Measurements from ENCODE around the gene LAMA4.

The LAMA4 gene

GRCh38 chr6:112216662-112217551, 37.5 kb downstream of the LAMA4 start:
- no peak overlapping the region for H3K9ac ChIP-seq
- TF ChIP-seq Cebpa-rat (IDR thresholded peaks at IDR 0.05) = no peak
- no peak overlapping the region for H3K27ac ChIP-seq
- H4K20me1 ChIP-seq = no peaks in the 10 kb centered on the region
- H3K4me3 ChIP-seq = no peak overlapping the region
- H3K4me1 ChIP-seq = no peaks in the 10 kb centered on the region; the same call in 1 of the 2 replicates
- H3K9me3 ChIP-seq = no peaks in the 10 kb centered on the region
- H3K36me3 ChIP-seq = no peaks in the 10 kb centered on the region
- H3K4me2 ChIP-seq = no peak overlapping the region
- no peaks in the 10 kb centered on the region for H3K27me3 ChIP-seq

GRCh38 chr6:112215488-112216284, 38.7 kb downstream of the LAMA4 start:
- Histone ChIP-seq H3K4me1 (no peaks in the 10 kb centered on the region; the same call in 1 of the 2 replicates), H3K9ac (no peak overlapping the region), H3K36me3 (no peaks in the 10 kb centered on the region), H4K20me1 (no peaks in the 10 kb centered on the region), H3K9me3 (no peaks in the 10 kb centered on the region), H3K4me2 (0 out of 2 replicates have a peak overlapping the region, but pooled peaks have one; percentile 6), H3K27me3 (no peaks in the 10 kb centered on the region), H3K27ac (no peak overlapping the region), H3K4me3 (no peak overlapping the region)
- no peak for TF ChIP-seq Cebpa-rat (IDR thresholded peaks at IDR 0.05)

DNA sequence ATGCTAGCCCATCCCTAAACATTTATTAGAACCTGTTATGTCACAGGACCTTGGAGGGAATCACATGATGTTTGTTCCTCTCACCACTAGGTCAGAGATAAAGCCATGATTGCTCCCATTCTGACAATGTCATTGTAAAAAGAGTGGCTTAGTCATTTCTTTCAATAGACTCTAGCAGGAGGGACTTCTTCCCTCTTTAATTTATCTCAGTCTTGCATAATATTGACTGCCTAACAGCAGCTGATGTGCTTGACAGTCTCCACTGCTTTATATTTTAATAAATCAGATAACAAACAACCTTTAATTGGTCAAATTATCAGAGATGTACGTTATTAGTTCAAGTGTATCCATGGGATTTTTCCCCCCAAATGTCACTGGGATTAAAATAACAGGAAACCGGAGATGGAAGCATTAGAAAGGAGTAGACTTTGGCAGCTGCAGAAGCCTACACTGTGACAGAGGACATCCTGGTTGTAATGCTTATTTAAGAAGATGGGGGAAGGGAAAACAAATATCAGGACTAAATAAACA, 39.6 kb downstream of the LAMA4 start:
- H3K27ac ChIP-seq = no peak overlapping the region
- no peak overlapping the region for H3K4me3 ChIP-seq
- no peaks in the 10 kb centered on the region for H4K20me1 ChIP-seq
- no peak overlapping the region for H3K4me2 ChIP-seq
- no peaks in the 10 kb centered on the region; the same call in 1 of the 2 replicates for H3K4me1 ChIP-seq
- no peaks in the 10 kb centered on the region for H3K36me3 ChIP-seq
- H3K27me3 ChIP-seq = no peaks in the 10 kb centered on the region
- no peak for TF ChIP-seq Cebpa-rat (IDR thresholded peaks at IDR 0.05)
- H3K9ac ChIP-seq = no peak overlapping the region
- 0 out of 2 replicates have a peak, but pooled peaks cover 3% of the 10 kb centered on the region for H3K9me3 ChIP-seq

DNA sequence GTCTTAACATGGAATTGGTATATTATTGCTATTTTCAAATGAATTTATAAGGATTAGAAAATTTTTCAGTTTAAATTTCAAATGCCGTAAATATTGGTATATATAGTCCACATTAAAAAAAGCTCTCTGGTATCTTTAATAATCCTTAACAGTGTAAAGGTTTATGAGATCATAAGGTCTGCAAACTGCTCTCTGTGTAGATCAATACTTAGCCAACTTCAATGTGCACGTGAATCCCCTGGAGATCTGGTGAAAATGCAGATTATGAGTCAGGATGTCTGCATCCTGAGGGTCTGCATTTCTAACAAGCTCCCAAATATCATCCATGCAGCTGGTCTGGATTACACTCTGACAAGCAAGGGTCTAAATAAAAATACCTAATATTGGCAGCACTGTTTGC, 43.5 kb downstream of the LAMA4 start:
- Histone ChIP-seq H3K27ac (no peak overlapping the region), H3K27me3 (no peaks in the 10 kb centered on the region), H3K4me2 (no peak overlapping the region), H3K4me1 (no peaks in the 10 kb centered on the region; the same call in 1 of the 2 replicates), H3K36me3 (no peaks in the 10 kb centered on the region), H3K4me3 (no peak overlapping the region), H3K9me3 (0 out of 2 replicates have a peak, but pooled peaks cover 3% of the 10 kb centered on the region), H4K20me1 (no peaks in the 10 kb centered on the region), H3K9ac (no peak overlapping the region)
- TF ChIP-seq Cebpa-rat (IDR thresholded peaks at IDR 0.05) = no peak

DNA sequence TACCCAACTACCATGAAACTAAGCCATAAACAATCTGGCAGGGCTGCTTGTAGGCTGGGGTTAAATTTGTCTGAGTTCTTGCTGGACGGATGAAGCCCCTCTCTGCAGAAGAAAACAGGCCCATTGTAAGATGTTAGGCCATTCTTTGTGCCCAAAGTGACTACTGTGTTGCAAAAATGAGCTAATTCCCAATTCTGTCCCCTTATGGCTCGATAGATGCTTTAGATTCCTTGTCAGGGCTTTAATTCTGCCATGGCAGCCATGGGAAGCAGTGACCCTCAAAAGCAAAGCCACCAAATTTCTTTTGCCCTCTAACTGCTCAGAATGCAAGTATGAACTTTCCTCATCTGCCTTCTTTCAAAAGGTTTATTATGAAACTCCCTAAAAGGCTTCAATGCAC, 45.2 kb downstream of the LAMA4 start:
- no peak for TF ChIP-seq Cebpa-rat (IDR thresholded peaks at IDR 0.05)
- H3K4me3 ChIP-seq = no peak overlapping the region
- H3K4me1 ChIP-seq = no peaks in the 10 kb centered on the region

GRCh38 chr6:112207776-112208175, 46.6 kb downstream of the LAMA4 start:
- Histone ChIP-seq H3K27me3 (no peaks in the 10 kb centered on the region), H3K4me2 (no peak overlapping the region), H3K9ac (no peak overlapping the region), H3K36me3 (no peaks in the 10 kb centered on the region), H3K27ac (no peak overlapping the region), H3K4me1 (no peaks in the 10 kb centered on the region), H3K9me3 (0 out of 2 replicates have a peak, but pooled peaks cover 3% of the 10 kb centered on the region), H4K20me1 (no peaks in the 10 kb centered on the region), H3K4me3 (no peak overlapping the region)
- no peak for TF ChIP-seq Cebpa-rat (IDR thresholded peaks at IDR 0.05)

More for the DNA sequence above, 45.2 kb downstream of the LAMA4 start:
- Histone ChIP-seq H3K4me2 (no peak overlapping the region), H3K36me3 (no peaks in the 10 kb centered on the region), H3K27ac (no peak overlapping the region), H3K27me3 (no peaks in the 10 kb centered on the region), H4K20me1 (no peaks in the 10 kb centered on the region), H3K9me3 (0 out of 2 replicates have a peak, but pooled peaks cover 3% of the 10 kb centered on the region), H3K9ac (no peak overlapping the region)

DNA sequence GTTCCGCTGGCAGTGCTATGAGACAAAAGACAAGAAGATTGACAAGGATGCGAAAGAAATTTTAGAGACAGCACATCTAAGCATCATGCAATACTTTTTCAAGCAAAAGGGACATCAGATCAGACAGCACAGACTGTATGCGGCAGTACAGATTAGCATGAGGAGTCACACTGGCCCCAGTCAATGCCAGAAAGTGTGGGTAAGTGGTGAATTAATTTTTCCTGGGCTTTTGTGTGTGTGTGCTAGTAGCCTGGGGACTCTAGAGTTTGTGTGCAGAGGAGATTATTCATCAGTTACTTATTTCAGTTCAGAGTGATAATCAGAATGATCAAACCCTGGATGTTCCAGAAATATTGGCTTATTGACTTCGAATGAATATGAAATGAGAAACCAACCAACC, 47.2 kb downstream of the LAMA4 start:
- Histone ChIP-seq H3K4me3 (no peak overlapping the region), H3K27ac (no peak overlapping the region), H3K36me3 (no peaks in the 10 kb centered on the region), H3K27me3 (no peaks in the 10 kb centered on the region), H3K4me2 (no peak overlapping the region), H3K4me1 (no peaks in the 10 kb centered on the region), H3K9ac (no peak overlapping the region), H4K20me1 (no peaks in the 10 kb centered on the region), H3K9me3 (0 out of 2 replicates have a peak, but pooled peaks cover 3% of the 10 kb centered on the region)
- no peak for TF ChIP-seq Cebpa-rat (IDR thresholded peaks at IDR 0.05)

DNA sequence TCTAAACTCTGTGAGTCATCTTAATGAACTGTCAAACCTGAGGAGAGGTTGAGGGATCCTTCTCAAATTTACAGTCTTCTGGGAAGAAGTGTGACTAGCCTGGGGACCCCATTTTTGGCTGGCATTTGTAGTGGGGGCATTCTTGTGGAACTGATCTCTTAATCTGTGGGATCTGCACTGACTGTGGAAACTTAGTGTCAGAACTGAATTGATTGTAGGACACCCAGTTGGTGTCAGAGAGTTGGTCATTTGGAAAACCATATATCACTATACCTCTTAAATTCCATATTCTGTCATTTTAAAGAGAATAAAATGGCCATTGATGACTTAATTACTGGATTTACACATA, 48.3 kb downstream of the LAMA4 start:
- Histone ChIP-seq H3K4me2 (no peak overlapping the region), H3K27me3 (no peaks in the 10 kb centered on the region), H3K4me1 (no peaks in the 10 kb centered on the region), H3K9me3 (0 out of 2 replicates have a peak, but pooled peaks cover 3% of the 10 kb centered on the region), H3K9ac (no peak overlapping the region), H3K4me3 (no peak overlapping the region), H3K36me3 (no peaks in the 10 kb centered on the region), H3K27ac (no peak overlapping the region), H4K20me1 (no peaks in the 10 kb centered on the region)
- no peak for TF ChIP-seq Cebpa-rat (IDR thresholded peaks at IDR 0.05)

DNA sequence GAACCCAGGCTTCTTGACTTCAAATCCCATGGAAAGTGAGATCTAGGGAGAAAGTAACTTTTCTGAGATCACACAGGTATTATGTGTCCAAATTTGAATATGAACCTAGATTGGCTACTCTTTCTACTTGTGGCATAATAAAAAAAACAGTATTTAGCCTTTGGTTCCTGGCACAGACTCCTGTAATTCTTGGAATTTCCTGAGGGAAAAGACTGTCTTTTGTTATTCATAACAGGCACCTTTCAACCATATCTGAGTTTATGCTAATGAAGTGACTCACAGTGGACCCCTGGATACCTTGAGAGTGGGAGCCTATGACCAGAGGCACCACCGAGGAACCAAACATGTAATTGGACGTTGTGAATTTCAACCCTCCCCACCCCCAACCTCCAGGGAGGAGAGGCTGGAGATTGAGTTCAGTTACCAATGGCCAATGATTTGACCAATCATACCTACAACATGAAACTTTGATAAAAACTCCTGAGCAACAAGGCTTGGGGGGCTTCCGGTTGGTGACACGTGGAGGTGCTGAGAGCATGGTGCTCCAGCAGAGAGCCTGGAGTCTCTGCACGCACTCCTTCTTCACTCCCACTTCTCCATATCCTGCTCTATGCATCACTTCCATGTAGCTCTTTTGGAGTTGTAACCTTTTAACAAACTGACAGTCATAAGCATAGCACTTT, 48.8 kb downstream of the LAMA4 start:
- no peak overlapping the region for H3K4me3 ChIP-seq
- no peak for TF ChIP-seq Cebpa-rat (IDR thresholded peaks at IDR 0.05)
- no peaks in the 10 kb centered on the region for H3K27me3 ChIP-seq
- no peaks in the 10 kb centered on the region for H3K36me3 ChIP-seq
- no peak overlapping the region for H3K4me2 ChIP-seq
- 0 out of 2 replicates have a peak, but pooled peaks cover 3% of the 10 kb centered on the region for H3K9me3 ChIP-seq
- no peak overlapping the region for H3K27ac ChIP-seq
- no peaks in the 10 kb centered on the region for H4K20me1 ChIP-seq
- H3K4me1 ChIP-seq = no peaks in the 10 kb centered on the region
- no peak overlapping the region for H3K9ac ChIP-seq

All from BLaER1 (cell line).